Vagina (tissue), 2 donors: Measurements from ENCODE around the gene ERVH48-1. TPM values are rescaled to one million over a fixed set of nuclear protein-coding genes. Genes with fewer than 3 reads are reported as not detected.
"Not testable (repeated sequence)": the region's sequence is repeated elsewhere in the genome, so short reads cannot be mapped to it uniquely, and the experiment has no call there.

ENCODE experiments used
- DNase-seq, 2 donors: peaks; one replicate each; pipeline ENCODE4 v3.0.0-alpha.2; 2017; ENCODE audit errors: extremely low spot score in 2 of 2
- H3K27ac ChIP-seq: fragments of 200-600 bp; sonication (generic); one replicate; pipeline ENCODE4 v1.5.1; 2019
- H3K27me3 ChIP-seq: fragments of 200-600 bp; sonication (generic); one replicate; pipeline ENCODE4 v1.5.1; 2019
- H3K36me3 ChIP-seq, 2 donors: fragments of 200-600 bp; sonication (generic); one replicate each; pipeline ENCODE4 v1.5.1; 2017 to 2019
- H3K4me1 ChIP-seq: fragments of 200-600 bp; sonication (generic); one replicate; pipeline ENCODE4 v1.5.1; 2019
- H3K4me3 ChIP-seq, 2 donors: fragments of 200-600 bp; sonication (generic); 1 replicate in 1 of 2; 2 replicates in 1 of 2; pipeline ENCODE4 v1.5.1; 2016 to 2019
- H3K9me3 ChIP-seq: fragments of 200-600 bp; sonication (generic); one replicate; pipeline ENCODE4 v1.5.1; 2019
- CTCF ChIP-seq, 3 experiments: fragments of 450-650 bp in 2 of 3; fragments of 200-600 bp in 1 of 3; sonication (generic) in 1 of 3; IDR thresholded peaks; one replicate each; pipeline ENCODE4 v1.5.1; 2017 to 2019; ENCODE audit warnings: antibody characterized with exemption in 3 of 3, mild to moderate bottlenecking in 2 of 3, moderate library complexity in 2 of 3
- POLR2A ChIP-seq, 2 donors: fragments of 450-650 bp; IDR thresholded peaks; one replicate each; pipeline ENCODE4 v1.6.1; 2017; ENCODE audit warnings: antibody characterized with exemption in 2 of 2, mild to moderate bottlenecking in 2 of 2, moderate library complexity in 2 of 2
- POLR2AphosphoS5 ChIP-seq, 2 donors: sonication (generic); formaldehyde crosslinking; IDR thresholded peaks; one replicate each; pipeline ENCODE4 v1.9.0; 2017; ENCODE audit warnings: antibody characterized with exemption in 2 of 2, mild to moderate bottlenecking in 2 of 2, low read depth in 1 of 2; ENCODE audit not compliant: insufficient read depth in 1 of 2
- intact Hi-C: fragments of 100-400 bp; cut with DNase I; formaldehyde crosslinking; loops from one replicate; pipeline ENCODE4 v1.15.1; 2023
- total RNA-seq: library from RNA; depleted of rRNA; stranded (reverse); fragments of >200 nt; gene quantifications from one replicate; pipeline ENCODE4 v1.2.3, GENCODE V29; 2016

The ERVH48-1 gene
- total RNA-seq, 1 donor from 2014 or later = not detected

GRCh38 chr21:42949094-42949755 lies 23.8 kb upstream of the ERVH48-1 start:
- TF ChIP-seq POLR2AphosphoS5 (IDR thresholded peaks at IDR 0.05; ENCODE audit: insufficient read depth in 1 of 2, low read depth in 1 of 2) = peak in 1 of 2 donors; percentile 11
- DNase-seq, H3K4me3 ChIP-seq, H3K9me3 ChIP-seq, H3K36me3 ChIP-seq, intact Hi-C loops, H3K27ac ChIP-seq, H3K27me3 ChIP-seq, H3K4me1 ChIP-seq: not testable (repeated sequence)

DNA sequence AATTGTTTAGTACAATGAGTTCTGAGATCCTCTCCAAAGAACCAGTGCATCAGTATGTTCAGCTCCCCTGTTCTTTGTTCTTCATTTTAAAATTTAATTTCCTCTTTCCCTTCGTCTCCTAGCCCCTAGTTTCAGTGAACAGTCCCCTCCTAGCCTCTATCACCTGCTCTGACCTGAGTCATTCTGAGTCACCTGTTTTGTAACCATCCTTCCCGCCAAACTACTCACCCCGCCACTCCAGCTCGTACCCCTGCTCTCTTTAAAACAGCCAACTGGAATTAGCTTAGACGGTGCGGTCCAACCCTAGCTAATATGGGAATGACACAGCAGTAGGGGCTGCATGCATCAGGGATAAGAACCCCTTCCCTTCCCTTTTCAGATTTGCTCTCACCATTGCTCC lies 16.8 kb upstream of the ERVH48-1 start:
- Histone ChIP-seq H3K9me3 (no peaks in the 10 kb centered on the region), H3K4me1 (peaks cover 18% of the 10 kb centered on the region), H3K27me3 (no peaks in the 10 kb centered on the region), H3K36me3 (no peaks in the 10 kb centered on the region), H3K27ac (no peak overlapping the region), H3K4me3 (no peak overlapping the region)
- TF ChIP-seq POLR2AphosphoS5 (IDR thresholded peaks at IDR 0.05; ENCODE audit: insufficient read depth in 1 of 2, low read depth in 1 of 2) (no peak), CTCF (IDR thresholded peaks at IDR 0.05) (no peak), POLR2A (IDR thresholded peaks at IDR 0.05) (no peak)
- no peak for DNase-seq
- intact Hi-C loops = no loop called here

GRCh38 chr21:42941696-42942085 lies 16.3 kb upstream of the ERVH48-1 start:
- TF ChIP-seq CTCF (IDR thresholded peaks at IDR 0.05) (no peak), POLR2A (IDR thresholded peaks at IDR 0.05) (no peak), POLR2AphosphoS5 (IDR thresholded peaks at IDR 0.05; ENCODE audit: insufficient read depth in 1 of 2, low read depth in 1 of 2) (no peak)
- no peaks in the 10 kb centered on the region for H3K9me3 ChIP-seq
- H3K36me3 ChIP-seq = no peaks in the 10 kb centered on the region
- H3K27me3 ChIP-seq = no peaks in the 10 kb centered on the region
- no peak overlapping the region for H3K4me3 ChIP-seq
- no peak for DNase-seq
- intact Hi-C loops = no loop called here
- no peak overlapping the region for H3K27ac ChIP-seq
- peaks cover 18% of the 10 kb centered on the region for H3K4me1 ChIP-seq

GRCh38 chr21:42939582-42940413 lies 14.4 kb upstream of the ERVH48-1 start:
- TF ChIP-seq POLR2A (IDR thresholded peaks at IDR 0.05) (no peak), POLR2AphosphoS5 (IDR thresholded peaks at IDR 0.05; ENCODE audit: insufficient read depth in 1 of 2, low read depth in 1 of 2) (peak in 1 of 2 donors; percentile 89), CTCF (IDR thresholded peaks at IDR 0.05) (no peak)
- intact Hi-C loops = no loop called here
- Histone ChIP-seq H3K27ac (peak overlapping the region; percentile 69), H3K4me3 (peak overlapping the region; percentile 3 to 33), H3K4me1 (peaks cover 18% of the 10 kb centered on the region), H3K36me3 (no peaks in the 10 kb centered on the region), H3K9me3 (no peaks in the 10 kb centered on the region), H3K27me3 (no peaks in the 10 kb centered on the region)
- peak in 1 of 2 donors; percentile 93 for DNase-seq

DNA sequence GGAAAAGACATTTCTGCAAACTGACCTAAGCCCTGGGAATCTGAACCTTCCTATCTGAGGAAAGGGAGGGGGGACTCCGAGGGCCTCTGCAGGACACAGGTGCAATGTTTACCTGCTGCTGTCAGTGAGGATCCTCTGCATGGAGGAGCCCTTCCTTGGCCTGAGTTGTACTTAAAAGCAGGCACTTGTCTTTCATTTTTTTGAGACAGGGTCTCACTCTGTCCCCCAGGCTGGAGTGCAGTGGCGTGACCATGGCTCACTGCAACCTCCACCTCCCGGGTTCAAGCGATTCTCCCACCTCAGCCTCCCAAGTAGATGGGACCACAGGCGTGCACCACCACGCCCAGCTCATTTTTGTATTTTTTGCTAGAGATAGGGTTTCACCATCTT lies 13.2 kb upstream of the ERVH48-1 start:
- H3K27me3 ChIP-seq, intact Hi-C loops, DNase-seq, H3K27ac ChIP-seq, H3K9me3 ChIP-seq, H3K36me3 ChIP-seq, H3K4me3 ChIP-seq: not testable (repeated sequence)
- peaks cover 18% of the 10 kb centered on the region for H3K4me1 ChIP-seq
